ENCODE results near the gene SGPL1. TPM values are rescaled to one million over a fixed set of nuclear protein-coding genes. Genes with fewer than 3 reads are reported as not detected.

Gene SGPL1
- total RNA-seq, 1 experiment from 2014 or later: 127 TPM

- no TSS peak for BruUV-seq (replicated peaks)
- Mint-ChIP-seq H3K36me3 (ENCODE audit: insufficient read depth, unreplicated experiment) (no peaks in the 10 kb centered on the region), H3K27me3 (ENCODE audit: insufficient read depth, unreplicated experiment) (peaks cover 6% of the 10 kb centered on the region), H3K4me3 (ENCODE audit: unreplicated experiment) (no peak overlapping the region), H3K27ac (ENCODE audit: unreplicated experiment) (no peak overlapping the region), H3K4me1 (ENCODE audit: low read depth, unreplicated experiment) (peaks cover 8% of the 10 kb centered on the region), H3K9me3 (ENCODE audit: unreplicated experiment) (no peaks in the 10 kb centered on the region)
- Histone ChIP-seq H3K4me3 (ENCODE audit: low read depth, low read length) (no peak overlapping the region), H3K9me3 (no peaks in the 10 kb centered on the region), H3K4me1 (no peaks in the 10 kb centered on the region), H3K27me3 (replicated peaks; ENCODE audit: control insufficient read depth, insufficient read depth, low read length) (peaks cover 4% of the 10 kb centered on the region; the same call in 1 of the 2 replicates), H3K36me3 (ENCODE audit: control insufficient read depth, insufficient read depth, low read length) (no peaks in the 10 kb centered on the region)
- POLR2A ChIA-PET: no interaction called here
- peak; percentile 99 to 100 for TF ChIP-seq CTCF (IDR thresholded peaks at IDR 0.05; ENCODE audit: insufficient read depth in 1 of 2, low read depth in 1 of 2, low read length in 1 of 2, severe bottlenecking in 1 of 2, unreplicated experiment in 1 of 2)
- DNase-seq: peak in 1 of 2 experiments; percentile 83
- intact Hi-C loops (cut with micrococcal nuclease; ENCODE audit: unreplicated experiment): loop anchor here (1.0 to 5.0 kb wide), 5 partner anchors 137 to 360 kb away; no protein-coding TSS in a partner anchor
- CTCF ChIA-PET: interaction anchor here (0.6 to 1.8 kb wide), 6 partner anchors 15 to 532 kb away, joined by 3 to 10 read pairs (median 3); no protein-coding TSS in a partner anchor
Measured at GRCh38 chr10:70925377-70926225, 109.9 kb downstream of the SGPL1 start.

- no TSS peak for BruUV-seq (replicated peaks)
- no peak overlapping the region for H3K4me3 ChIP-seq (ENCODE audit: low read depth, low read length)
- no peak for DNase-seq
- no peaks in the 10 kb centered on the region for H3K9me3 ChIP-seq
- Mint-ChIP-seq H3K4me1 (ENCODE audit: low read depth, unreplicated experiment) (peaks cover 8% of the 10 kb centered on the region), H3K9me3 (ENCODE audit: unreplicated experiment) (no peaks in the 10 kb centered on the region), H3K27ac (ENCODE audit: unreplicated experiment) (no peak overlapping the region), H3K27me3 (ENCODE audit: insufficient read depth, unreplicated experiment) (peaks cover 6% of the 10 kb centered on the region), H3K36me3 (ENCODE audit: insufficient read depth, unreplicated experiment) (no peaks in the 10 kb centered on the region), H3K4me3 (ENCODE audit: unreplicated experiment) (no peak overlapping the region)
- no peak for TF ChIP-seq CTCF (IDR thresholded peaks at IDR 0.05; ENCODE audit: insufficient read depth in 1 of 2, low read depth in 1 of 2, low read length in 1 of 2, severe bottlenecking in 1 of 2, unreplicated experiment in 1 of 2)
- H3K27me3 ChIP-seq (replicated peaks; ENCODE audit: control insufficient read depth, insufficient read depth, low read length): peaks cover 4% of the 10 kb centered on the region; the same call in 1 of the 2 replicates
- POLR2A ChIA-PET: no interaction called here
- no peaks in the 10 kb centered on the region for H3K36me3 ChIP-seq (ENCODE audit: control insufficient read depth, insufficient read depth, low read length)
- no peaks in the 10 kb centered on the region for H3K4me1 ChIP-seq
- CTCF ChIA-PET: interaction anchor here (0.6 to 1.8 kb wide), 3 partner anchors 116 to 358 kb away, joined by 3 to 10 read pairs (median 3); no protein-coding TSS in a partner anchor
- intact Hi-C loops (cut with micrococcal nuclease; ENCODE audit: unreplicated experiment): loop anchor here (5.0 kb wide), 3 partner anchors 136 to 341 kb away; no protein-coding TSS in a partner anchor
Measured at GRCh38 chr10:70926226-70927000, 110.7 kb downstream of the SGPL1 start.

Measured in Caco-2 (cell line).